Ascending aorta (tissue), 2 donors: ENCODE results near the gene CCDC9. TPM values are rescaled to one million over a fixed set of nuclear protein-coding genes. Genes with fewer than 3 reads are reported as not detected.

Experiments used
- DNase-seq, 2 donors: peaks; one replicate each; pipeline ENCODE4 v3.0.0-alpha.2; 2019; ENCODE audit warnings: low spot score in 2 of 2
- H3K27ac ChIP-seq, 2 donors: fragments of 200-600 bp; sonication (generic); one replicate each; pipeline ENCODE4 v1.5.1; 2016 to 2017; ENCODE audit warnings: mild to moderate bottlenecking in 1 of 2
- H3K27me3 ChIP-seq: fragments of 200-600 bp; sonication (generic); one replicate; pipeline ENCODE4 v1.5.1; 2017
- H3K36me3 ChIP-seq, 2 donors: fragments of 200-600 bp; sonication (generic); one replicate each; pipeline ENCODE4 v1.5.1; 2016
- H3K4me1 ChIP-seq, 2 donors: fragments of 200-600 bp; sonication (generic); one replicate each; pipeline ENCODE4 v1.5.1; 2016 to 2017; ENCODE audit warnings: mild to moderate bottlenecking in 1 of 2
- H3K4me3 ChIP-seq, 2 donors: fragments of 200-600 bp; sonication (generic); one replicate each; pipeline ENCODE4 v1.5.1; 2016 to 2017; ENCODE audit warnings: mild to moderate bottlenecking in 1 of 2
- H3K9me3 ChIP-seq, 2 donors: fragments of 200-600 bp; sonication (generic); one replicate each; pipeline ENCODE4 v1.5.1; 2016
- intact Hi-C: fragments of 100-400 bp; cut with DNase I; formaldehyde crosslinking; loops from one replicate; pipeline ENCODE4 v1.15.1; 2023
- total RNA-seq: library from RNA; depleted of rRNA; stranded (reverse); fragments of >200 nt; gene quantifications from one replicate; pipeline ENCODE4 v1.1.0, GENCODE V29; 2016
- TF ChIP-seq, protein P1 (sequence below), 3 experiments: fragments of 200-600 bp in 2 of 3; fragments of 450-650 bp in 1 of 3; sonication (generic) in 2 of 3; IDR thresholded peaks; one replicate each; pipeline ENCODE4 v1.5.1; 2016 to 2019; ENCODE audit warnings: antibody characterized with exemption in 3 of 3, mild to moderate bottlenecking in 1 of 3, moderate library complexity in 1 of 3

CCDC9 gene
- total RNA-seq, 1 donor from 2014 or later, result 45.3 TPM

DNA sequence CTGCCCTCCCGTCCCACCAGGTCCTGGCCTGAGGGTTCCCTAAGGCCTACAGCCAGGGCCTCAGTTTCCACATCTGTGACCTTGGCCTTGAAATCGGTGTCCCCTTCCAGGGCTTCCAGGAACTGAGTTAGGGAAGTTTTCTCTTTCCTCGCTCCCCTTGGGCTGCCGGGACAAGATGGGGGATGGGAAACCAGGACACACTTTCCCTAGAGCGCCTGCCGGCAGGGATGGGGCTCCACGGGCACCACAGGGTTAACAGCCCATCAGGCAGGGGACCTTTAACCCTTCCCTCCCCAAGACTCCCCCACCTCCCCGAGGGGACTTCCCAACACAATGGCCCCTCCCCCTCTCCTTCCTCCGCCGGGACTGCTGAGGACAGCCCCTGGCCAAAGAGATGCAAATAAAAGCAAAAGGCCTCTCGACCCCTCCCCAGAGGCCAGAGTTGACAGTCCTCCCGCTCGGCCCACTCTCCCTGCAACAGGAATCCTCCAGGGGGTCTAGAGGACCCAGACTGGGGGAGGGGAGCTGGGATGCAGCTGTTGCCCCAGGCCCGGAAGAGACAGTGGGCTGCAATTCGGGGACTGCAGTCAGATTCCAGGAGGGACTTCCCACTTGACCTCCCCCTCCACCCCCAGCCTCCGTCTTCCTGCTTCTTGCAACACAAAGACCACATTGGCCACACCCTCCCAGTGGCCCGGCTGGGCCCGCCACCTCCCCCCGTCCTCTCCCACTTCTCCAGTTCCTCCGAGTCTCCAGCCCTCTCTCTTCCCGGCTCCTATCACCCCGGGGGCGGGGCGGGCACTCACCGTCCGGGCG is 28.8 kb upstream of the CCDC9 start:
- H3K27ac ChIP-seq, result peak overlapping the region; percentile 100
- peak overlapping the region; percentile 88 to 91 for H3K4me3 ChIP-seq
- H3K36me3 ChIP-seq, result peaks cover 11 to 15% of the 10 kb centered on the region in 2 donors
- intact Hi-C loops, result loop anchor here (1.0 kb wide), 1 partner anchor 29 kb away; the partner anchor contains the start of gene CCDC9
- DNase-seq, result peak; percentile 82 to 96
- TF ChIP-seq, protein P1, sequence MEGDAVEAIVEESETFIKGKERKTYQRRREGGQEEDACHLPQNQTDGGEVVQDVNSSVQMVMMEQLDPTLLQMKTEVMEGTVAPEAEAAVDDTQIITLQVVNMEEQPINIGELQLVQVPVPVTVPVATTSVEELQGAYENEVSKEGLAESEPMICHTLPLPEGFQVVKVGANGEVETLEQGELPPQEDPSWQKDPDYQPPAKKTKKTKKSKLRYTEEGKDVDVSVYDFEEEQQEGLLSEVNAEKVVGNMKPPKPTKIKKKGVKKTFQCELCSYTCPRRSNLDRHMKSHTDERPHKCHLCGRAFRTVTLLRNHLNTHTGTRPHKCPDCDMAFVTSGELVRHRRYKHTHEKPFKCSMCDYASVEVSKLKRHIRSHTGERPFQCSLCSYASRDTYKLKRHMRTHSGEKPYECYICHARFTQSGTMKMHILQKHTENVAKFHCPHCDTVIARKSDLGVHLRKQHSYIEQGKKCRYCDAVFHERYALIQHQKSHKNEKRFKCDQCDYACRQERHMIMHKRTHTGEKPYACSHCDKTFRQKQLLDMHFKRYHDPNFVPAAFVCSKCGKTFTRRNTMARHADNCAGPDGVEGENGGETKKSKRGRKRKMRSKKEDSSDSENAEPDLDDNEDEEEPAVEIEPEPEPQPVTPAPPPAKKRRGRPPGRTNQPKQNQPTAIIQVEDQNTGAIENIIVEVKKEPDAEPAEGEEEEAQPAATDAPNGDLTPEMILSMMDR (IDR thresholded peaks at IDR 0.05), result no peak
- peaks cover 17 to 30% of the 10 kb centered on the region in 2 donors for H3K4me1 ChIP-seq
- no peaks in the 10 kb centered on the region for H3K9me3 ChIP-seq
- H3K27me3 ChIP-seq, result no peaks in the 10 kb centered on the region

DNA sequence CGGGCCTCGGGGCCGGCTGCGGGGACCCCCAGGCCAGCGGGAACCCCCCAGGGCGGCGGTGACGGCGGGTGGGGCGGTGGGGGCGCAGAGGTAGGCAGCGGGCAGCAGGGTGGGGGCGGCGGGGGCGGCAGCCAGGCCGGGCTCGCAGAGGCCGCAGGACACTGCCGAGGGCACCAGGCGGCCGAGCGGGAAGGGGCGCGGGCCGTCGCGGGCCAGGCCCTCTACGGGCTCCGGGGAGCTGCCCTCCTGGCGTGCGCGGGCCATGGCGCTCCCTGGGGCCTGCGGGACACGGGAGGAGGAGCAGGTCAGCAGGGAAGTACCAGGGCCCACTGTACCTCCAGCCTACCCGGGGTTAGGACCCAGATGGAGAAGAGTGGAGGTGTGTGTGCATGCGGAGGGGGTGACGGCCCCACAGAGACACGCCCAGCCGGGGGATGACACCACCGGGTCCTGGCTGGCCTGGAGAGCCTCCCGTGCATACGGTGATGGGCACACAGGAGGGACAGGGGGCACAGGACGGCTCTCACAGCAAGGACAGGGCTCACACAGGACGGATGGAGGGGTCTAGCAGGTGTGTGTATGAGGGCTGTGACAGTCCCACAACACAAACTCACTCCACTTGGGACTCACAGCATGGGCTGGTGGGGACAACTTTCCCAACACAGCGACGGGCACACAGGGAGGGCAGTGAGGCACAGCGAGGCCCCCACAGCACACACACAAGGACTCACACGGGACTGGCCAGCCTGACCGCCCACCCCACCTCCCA is 28.0 kb upstream of the CCDC9 start:
- peak in 1 of 2 donors; percentile 78 for DNase-seq
- peaks cover 8 to 15% of the 10 kb centered on the region in 2 donors for H3K36me3 ChIP-seq
- TF ChIP-seq, protein P1 (IDR thresholded peaks at IDR 0.05), result no peak
- peak overlapping the region; percentile 100 for H3K27ac ChIP-seq
- H3K4me1 ChIP-seq, result peaks cover 17 to 30% of the 10 kb centered on the region in 2 donors
- H3K4me3 ChIP-seq, result peak overlapping the region; percentile 88 to 91
- no peaks in the 10 kb centered on the region for H3K27me3 ChIP-seq
- intact Hi-C loops, result no loop called here
- no peaks in the 10 kb centered on the region for H3K9me3 ChIP-seq

DNA sequence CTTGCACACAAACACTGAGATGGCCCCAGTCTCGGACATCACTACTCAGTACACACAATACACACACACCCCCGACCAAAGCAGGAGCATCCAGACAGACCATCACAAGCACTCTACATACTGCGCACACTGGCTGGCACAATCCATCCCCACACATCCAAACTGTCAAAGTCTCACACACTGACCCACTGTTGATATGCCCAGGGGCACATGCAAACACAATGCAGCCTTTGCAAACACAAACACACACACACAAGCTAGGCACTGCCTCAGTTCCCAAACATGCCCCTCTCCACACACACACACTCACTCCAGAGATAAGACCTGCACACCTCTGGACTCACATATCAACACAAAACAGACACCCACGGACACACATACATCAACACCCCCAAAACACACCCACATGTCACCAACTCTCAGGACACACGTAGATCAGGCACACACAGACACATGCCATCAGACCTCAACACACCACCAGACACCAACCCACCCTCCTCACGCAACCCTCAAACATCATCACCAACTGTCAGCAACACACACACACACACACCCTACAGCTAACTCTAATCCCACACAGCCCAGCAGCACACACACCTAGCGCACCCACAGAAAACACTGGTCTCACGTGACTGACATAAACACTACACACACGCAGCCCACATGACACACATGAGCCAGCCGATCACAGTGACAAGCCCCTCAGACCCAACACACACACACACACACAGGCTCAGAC is 27.2 kb upstream of the CCDC9 start:
- H3K27ac ChIP-seq, result peak overlapping the region; percentile 100
- intact Hi-C loops, result no loop called here
- H3K36me3 ChIP-seq, result peaks cover 3 to 8% of the 10 kb centered on the region in 2 donors
- no peak for DNase-seq
- TF ChIP-seq, protein P1 (IDR thresholded peaks at IDR 0.05), result no peak
- peak overlapping the region; percentile 88 to 91 for H3K4me3 ChIP-seq
- H3K9me3 ChIP-seq, result no peaks in the 10 kb centered on the region
- no peaks in the 10 kb centered on the region for H3K27me3 ChIP-seq
- H3K4me1 ChIP-seq, result peaks cover 17 to 30% of the 10 kb centered on the region in 2 donors

DNA sequence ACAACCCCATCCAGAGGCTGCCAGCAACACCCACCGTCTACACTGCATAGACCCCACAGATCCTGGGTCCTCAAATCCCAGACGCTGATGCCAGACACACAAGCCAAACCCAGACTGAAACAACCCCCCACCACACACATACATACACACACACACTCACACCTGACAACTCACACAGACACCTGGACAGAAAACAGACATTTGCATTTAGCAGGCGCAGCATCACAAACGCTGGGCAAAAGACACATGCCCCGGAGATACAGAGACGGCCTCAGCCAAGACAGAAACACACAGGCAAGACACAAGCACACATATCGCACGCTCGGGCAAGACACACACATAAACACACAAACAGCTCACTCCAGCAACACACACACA is 26.7 kb upstream of the CCDC9 start:
- peaks cover 17 to 30% of the 10 kb centered on the region in 2 donors for H3K4me1 ChIP-seq
- TF ChIP-seq, protein P1 (IDR thresholded peaks at IDR 0.05), result no peak
- DNase-seq, result no peak
- intact Hi-C loops, result loop anchor here (2.0 kb wide), 1 partner anchor 45 kb away; the partner anchor contains the start of gene INAFM1
- peak overlapping the region; percentile 88 to 91 for H3K4me3 ChIP-seq
- no peaks in the 10 kb centered on the region for H3K9me3 ChIP-seq
- H3K36me3 ChIP-seq, result peaks cover 0 to 8% of the 10 kb centered on the region in 2 donors
- H3K27ac ChIP-seq, result peak overlapping the region; percentile 100
- H3K27me3 ChIP-seq, result no peaks in the 10 kb centered on the region
